Measurements from ENCODE around the gene NF2.
"Not testable (repeated sequence)": the region's sequence is repeated elsewhere in the genome, so short reads cannot be mapped to it uniquely, and the experiment has no call there.

Gene NF2

DNA sequence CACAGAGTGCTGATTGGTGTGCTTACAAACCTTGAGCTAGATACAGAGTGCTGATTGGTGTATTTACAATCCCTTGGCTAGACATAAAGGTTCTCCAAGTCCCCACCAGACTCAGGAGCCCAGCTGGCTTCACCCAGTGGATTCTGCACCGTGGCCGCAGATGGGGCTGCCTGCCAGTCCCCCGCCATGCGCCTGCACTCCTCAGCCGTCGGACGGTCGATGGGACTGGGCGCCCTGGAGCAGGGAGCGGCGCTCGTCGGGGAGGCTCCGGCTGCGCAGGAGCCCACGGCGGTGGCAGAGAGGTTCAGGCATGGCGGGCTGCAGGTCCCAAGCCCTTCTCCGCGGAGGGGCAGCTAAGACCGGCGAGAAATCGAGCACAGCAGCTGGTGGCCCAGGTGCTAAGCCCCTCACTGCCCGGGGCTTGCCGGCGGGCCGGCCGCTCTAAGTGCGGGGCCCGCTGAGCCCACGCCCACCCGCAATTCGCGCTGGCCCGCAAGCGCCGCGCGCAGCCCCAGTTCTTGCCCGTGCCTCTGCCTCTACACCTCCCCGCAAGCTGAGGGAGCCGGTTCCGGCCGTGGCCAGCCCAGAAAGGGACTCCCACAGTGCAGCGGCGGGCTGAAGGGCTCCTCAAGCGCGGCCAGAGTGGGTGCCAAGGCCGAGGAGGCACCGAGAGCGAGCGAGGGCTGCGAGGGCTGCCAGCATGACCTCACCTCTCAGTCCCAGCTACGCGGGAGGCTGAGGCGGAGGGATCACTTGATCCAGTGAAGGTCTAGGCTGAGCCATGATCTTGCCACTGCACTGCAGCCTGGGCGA is 5.4 kb upstream of the NF2 start:
- DNase-seq, result not testable (repeated sequence)

DNA sequence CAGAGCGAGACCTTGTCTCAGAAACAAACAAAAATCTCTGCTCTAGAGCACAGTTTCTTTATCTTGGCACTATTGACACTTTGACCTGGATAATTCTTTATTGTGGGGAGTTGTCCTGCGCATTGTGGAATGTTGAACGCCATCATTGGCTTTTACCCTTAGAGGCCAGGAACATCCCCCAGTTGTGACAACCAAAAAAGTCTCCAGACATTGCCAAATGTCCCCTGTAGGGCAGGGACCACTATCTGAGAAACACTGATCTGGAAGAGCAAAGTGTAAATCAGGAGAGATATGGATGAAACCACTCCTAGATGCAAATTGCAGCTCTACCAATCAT is 4.8 kb upstream of the NF2 start:
- DNase-seq, result no peak

DNA sequence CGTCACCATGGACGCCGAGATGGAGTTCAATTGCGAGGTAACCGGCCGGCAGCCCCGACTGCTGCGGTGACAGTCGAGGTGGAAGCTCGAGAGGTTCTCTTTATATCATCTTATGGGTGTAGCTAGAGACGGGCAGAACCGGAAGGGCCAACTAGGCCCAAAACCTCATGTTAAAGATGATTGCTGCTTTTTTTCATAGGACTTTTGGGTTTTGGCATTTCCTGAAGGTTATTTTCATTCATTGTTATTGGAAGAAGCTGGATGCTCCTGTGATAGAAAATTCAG is 585 bp downstream of the NF2 start:
- DNase-seq, result no peak

DNA sequence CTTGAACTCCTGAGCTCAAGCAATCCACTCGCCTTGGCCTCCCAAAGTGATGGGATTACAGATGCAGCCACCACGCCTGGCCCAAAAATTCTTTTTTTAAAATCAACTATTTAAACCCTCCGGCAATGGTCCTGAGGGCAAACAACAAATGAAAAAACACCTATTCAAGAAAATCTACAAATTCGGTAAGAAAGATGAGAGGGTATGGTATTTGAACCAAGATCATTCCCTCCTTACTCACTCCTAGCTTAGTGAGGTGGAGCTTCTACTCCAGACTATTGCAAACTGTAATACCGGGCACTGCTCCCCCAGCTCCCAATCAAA is 2.1 kb downstream of the NF2 start:
- no peak for DNase-seq

GRCh38 chr22:29606320-29606719 is 2.9 kb downstream of the NF2 start:
- no peak for DNase-seq

GRCh38 chr22:29607426-29607825 is 4.0 kb downstream of the NF2 start:
- DNase-seq, result no peak

DNA sequence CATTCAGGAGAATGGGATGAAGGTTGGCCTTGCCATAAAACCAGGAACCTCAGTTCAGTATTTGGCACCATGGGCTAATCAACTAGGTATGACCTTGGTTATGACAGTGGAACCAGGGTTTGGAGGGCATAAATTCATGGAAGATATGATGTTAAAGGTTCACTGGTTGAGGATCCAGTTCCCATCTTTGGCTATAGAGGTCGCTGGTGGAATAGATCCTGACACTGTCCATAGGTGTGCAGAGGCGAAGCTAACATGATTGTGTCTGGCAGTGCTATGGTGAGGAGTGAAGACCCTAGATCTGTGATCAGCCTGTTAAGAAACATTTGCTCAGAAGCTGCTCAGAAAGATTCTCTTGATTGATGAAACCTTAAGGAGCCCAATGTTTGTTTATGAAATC is 5.7 kb downstream of the NF2 start:
- no peak for DNase-seq

DNA sequence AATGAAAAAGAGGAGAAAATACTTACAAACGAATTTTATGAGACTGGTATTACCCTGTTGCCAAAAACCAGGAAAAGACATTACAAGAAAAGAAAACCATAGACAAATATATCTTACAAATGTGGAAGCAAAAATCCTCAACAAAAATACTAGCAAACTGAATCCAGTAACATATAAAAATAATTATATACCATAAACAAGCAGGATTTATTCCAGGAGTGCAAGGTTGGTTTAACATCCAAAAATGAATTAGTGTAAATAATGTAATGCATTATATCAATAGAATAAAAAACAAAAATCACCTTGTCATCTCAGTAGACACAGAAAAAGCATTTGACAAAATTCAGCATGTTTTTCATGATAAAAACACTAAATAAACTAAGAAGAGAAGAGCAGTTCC is 7.3 kb downstream of the NF2 start:
- DNase-seq, result no peak

- no peak for DNase-seq
These were observed 12.4 kb downstream of the NF2 start for GRCh38 chr22:29615705-29616327.

- no peak for DNase-seq
These were observed 14.6 kb downstream of the NF2 start for GRCh38 chr22:29617922-29618629.

- DNase-seq, result no peak
These were observed 18.5 kb downstream of the NF2 start for GRCh38 chr22:29621761-29622526.

DNA sequence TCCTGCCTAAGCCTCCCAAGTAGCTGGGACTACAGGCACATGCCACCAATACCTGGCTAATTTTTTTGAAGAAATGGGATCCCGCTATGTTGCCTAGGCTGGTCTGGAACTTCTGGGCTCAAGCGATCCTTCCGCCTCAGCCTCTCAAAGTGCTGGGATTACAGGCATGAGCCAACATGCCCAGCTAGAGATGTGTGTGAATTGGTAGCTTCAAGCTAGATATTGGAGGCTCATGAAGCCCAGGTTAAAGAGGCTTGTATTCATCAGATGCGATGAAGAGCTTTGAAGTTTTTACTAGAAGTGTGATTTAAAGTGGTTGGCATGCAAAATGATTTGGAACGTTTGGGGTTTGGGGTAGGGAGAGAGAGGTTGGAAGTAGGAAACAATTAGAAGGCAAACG is 19.6 kb downstream of the NF2 start:
- no peak for DNase-seq

DNA sequence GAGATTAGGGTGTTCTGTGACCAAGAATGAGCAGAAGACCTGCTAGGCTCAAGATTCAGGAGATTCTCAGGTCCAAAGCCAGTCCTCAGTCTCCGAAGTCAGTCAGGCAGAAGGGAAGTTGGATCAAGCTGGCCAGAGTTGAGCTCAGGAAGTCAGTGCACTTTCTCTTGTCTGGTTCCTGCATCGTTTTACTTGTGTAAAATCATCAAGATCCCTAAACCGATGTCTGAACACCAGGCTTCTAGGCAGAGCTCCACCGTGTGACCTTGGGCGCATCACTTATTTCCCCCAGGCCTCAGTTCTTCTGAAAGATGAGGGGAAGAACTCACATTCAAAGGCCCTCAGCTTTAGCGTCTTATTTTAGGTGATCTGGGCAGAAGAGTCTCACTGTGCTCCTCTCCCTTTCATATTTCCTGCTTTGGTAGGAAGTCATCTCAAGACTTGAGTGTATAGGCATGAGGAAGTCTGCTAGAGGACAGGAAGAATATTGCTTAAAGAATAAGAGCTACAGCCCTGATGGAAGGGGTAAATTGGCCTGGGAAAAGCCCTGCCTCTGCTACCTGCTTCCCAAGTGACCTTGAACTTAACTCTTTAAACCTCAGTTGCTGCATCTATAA is 20.2 kb downstream of the NF2 start:
- DNase-seq, result no peak

- DNase-seq, result peak; percentile 33 to 45
These were observed 21.8 kb downstream of the NF2 start for GRCh38 chr22:29625090-29625825.

DNA sequence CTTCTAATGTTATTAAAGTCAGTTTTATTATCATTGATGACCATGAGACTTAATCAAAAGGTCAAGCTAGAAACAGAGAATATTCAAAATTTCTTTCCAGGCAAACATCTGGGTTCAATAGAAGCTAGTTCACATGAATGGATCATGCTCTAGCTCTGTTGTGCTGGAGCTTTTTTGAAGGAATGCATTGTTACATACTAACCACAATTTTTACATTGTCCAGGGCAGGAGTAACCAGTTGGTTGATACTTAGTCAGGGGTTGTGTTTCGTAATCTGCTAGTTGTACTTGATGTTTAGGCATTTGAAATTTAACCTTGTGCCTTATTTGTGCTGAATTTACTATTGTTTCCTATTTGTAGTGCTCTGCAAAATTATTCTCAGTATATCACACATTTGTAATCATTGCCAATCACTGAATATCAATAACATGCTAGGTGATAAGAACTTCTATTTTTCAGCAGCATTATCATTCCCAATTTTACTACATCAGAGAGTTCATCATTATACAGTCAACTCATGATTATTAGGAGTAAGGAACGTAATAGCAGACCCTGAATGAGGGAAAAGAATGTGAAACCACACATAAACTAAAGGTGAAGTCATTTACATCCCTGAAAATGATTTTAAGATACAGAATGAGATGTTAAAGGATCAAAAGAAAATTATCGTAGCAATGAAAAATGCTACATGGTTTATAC is 23.2 kb downstream of the NF2 start:
- no peak for DNase-seq

DNA sequence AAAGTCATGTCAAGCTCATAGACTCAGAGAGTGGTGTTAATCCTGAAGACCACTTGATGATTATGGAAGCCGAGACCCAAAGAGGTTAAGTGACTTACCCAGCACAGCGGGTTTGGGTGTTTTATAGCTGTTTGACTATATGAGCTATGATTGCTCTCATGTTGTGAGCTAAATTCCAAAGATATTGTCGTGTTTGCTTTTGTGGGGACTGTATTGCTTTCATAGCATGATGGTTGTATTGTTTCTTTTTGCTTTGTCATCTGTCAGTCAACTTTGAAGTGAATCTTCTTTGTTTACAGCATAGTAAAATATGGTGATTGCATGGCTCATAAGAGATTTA is 23.7 kb downstream of the NF2 start:
- DNase-seq, result no peak

GRCh38 chr22:29628996-29629902 is 25.8 kb downstream of the NF2 start:
- DNase-seq, result no peak

GRCh38 chr22:29629903-29630516 is 26.6 kb downstream of the NF2 start:
- DNase-seq, result no peak

GRCh38 chr22:29630987-29631386 is 27.6 kb downstream of the NF2 start:
- no peak for DNase-seq

- no peak for DNase-seq
These were observed 28.3 kb downstream of the NF2 start for GRCh38 chr22:29631725-29632124.

DNA sequence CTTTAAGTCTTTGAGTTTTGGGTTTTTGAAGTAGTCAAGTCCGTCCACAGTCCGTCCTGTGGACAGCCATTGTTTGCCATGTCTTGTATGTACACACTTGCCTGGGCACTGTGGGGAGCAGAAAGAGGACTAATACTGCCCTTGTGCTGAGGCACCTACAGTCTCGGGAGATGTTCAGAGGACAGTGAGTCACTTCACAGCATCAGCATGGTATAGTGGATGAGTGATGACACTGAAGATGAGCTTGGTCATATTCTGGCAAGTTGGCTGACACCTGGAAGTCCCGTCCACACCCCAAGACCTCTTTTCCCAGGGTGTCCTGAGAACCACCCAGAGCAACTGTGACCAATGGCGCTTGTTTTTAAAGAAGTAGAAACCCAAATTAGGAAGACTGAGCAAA is 29.2 kb downstream of the NF2 start:
- no peak for DNase-seq
